ENCODE measurements around the gene SLC46A3. TPM values are rescaled to one million over a fixed set of nuclear protein-coding genes. Genes with fewer than 3 reads are reported as not detected.

Gene SLC46A3
- total and polyA plus RNA-seq, 2 experiments from 2014 or later = 0.16 to 0.28 TPM

- TF ChIP-seq ZNF462 (CRISPR knock-in tag; IDR thresholded peaks at IDR 0.05) (no peak), NANOG (IDR thresholded peaks at IDR 0.05; ENCODE audit: borderline replicate concordance) (no peak)
Observed at GRCh38 chr13:28761586-28761985, 42.8 kb upstream of the SLC46A3 start (continued).

- Mint-ChIP-seq H3K4me3 (no peak overlapping the region), H3K27me3 (ENCODE audit: insufficient read depth, low read depth, poor library complexity) (peaks cover 10% of the 10 kb centered on the region), H3K4me1 (peaks cover 28% of the 10 kb centered on the region), H3K9me3 (peaks cover 22% of the 10 kb centered on the region), H3K27ac (0 out of 2 replicates have a peak overlapping the region, but pooled peaks have one; percentile 81), H3K36me3 (ENCODE audit: low read depth) (peaks cover 17% of the 10 kb centered on the region)
- ATAC-seq (no peak), DNase-seq (ENCODE audit: low spot score) (no peak)
- Histone ChIP-seq H2AFZ (peak overlapping the region; percentile 93; the same call in 1 of the 2 replicates), H3F3A (replicated peaks; ENCODE audit: low read depth) (no peaks in the 10 kb centered on the region), H3K4me2 (no peak overlapping the region), H3K9me2 (ENCODE audit: insufficient read depth) (peaks cover 9% of the 10 kb centered on the region; the same call in 1 of the 2 replicates), H3K36me3 (ENCODE audit: insufficient read depth) (peaks cover 4% of the 10 kb centered on the region; the same call in 1 of the 2 replicates), H3K27ac (ENCODE audit: low read depth) (no peak overlapping the region), H3K27me3 (ENCODE audit: insufficient read depth) (no peaks in the 10 kb centered on the region), H3K4me1 (ENCODE audit: insufficient read depth) (peaks cover 8% of the 10 kb centered on the region; the same call in 1 of the 2 replicates), H4K20me1 (replicated peaks; ENCODE audit: insufficient read depth) (no peaks in the 10 kb centered on the region), H3K4me3 (no peak overlapping the region), H3K79me2 (replicated peaks; ENCODE audit: insufficient read depth) (no peaks in the 10 kb centered on the region)
- TF ChIP-seq STAT1 (IDR thresholded peaks at IDR 0.05; ENCODE audit: unreplicated experiment) = no peak
- no peak for TF ChIP-seq REST (IDR thresholded peaks at IDR 0.05; ENCODE audit: unreplicated experiment)
- no peak for TF ChIP-seq CTCF (conservative IDR thresholded peaks at IDR 0.05; ENCODE audit: low read depth in 2 of 2)
- no peak for TF ChIP-seq ZNF114 (CRISPR knock-in tag; IDR thresholded peaks at IDR 0.05)
- TF ChIP-seq ETS1 (IDR thresholded peaks at IDR 0.05) = no peak
- no peak for TF ChIP-seq CREB1 (CRISPR knock-in tag; IDR thresholded peaks at IDR 0.05; ENCODE audit: low read depth)
- TF ChIP-seq ZNF331 (CRISPR knock-in tag; IDR thresholded peaks at IDR 0.05; ENCODE audit: low read depth) = no peak
- no peak for TF ChIP-seq EZH2phosphoT487 (IDR thresholded peaks at IDR 0.05; ENCODE audit: unreplicated experiment)
- TF ChIP-seq EZH2 (IDR thresholded peaks at IDR 0.05; ENCODE audit: low read depth, unreplicated experiment) = no peak
- TF ChIP-seq JUNB (IDR thresholded peaks at IDR 0.05; ENCODE audit: unreplicated experiment) = no peak
- TF ChIP-seq NANOG (IDR thresholded peaks at IDR 0.05; ENCODE audit: borderline replicate concordance) = no peak
Observed at GRCh38 chr13:28755546-28755870, 36.7 kb upstream of the SLC46A3 start.

All from GM23338 (cell line).